HEK293 (cell line): ENCODE measurements around the gene CIC.

Experiments
- BCL11A ChIP-seq: fragments of 450-650 bp; formaldehyde crosslinking; IDR thresholded peaks from 2 replicates; pipeline ENCODE4 v1.5.1; 2016; ENCODE audit warnings: low read depth, missing biosample characterization, missing genetic modification characterization
- GFI1B ChIP-seq: fragments of 450-650 bp; formaldehyde crosslinking; IDR thresholded peaks from 2 replicates; pipeline ENCODE4 v1.5.1; 2016; ENCODE audit warnings: missing biosample characterization, missing genetic modification characterization
- GLI2 ChIP-seq: fragments of 450-650 bp; formaldehyde crosslinking; IDR thresholded peaks from 2 replicates; pipeline ENCODE4; 2017; ENCODE audit warnings: missing biosample characterization, missing genetic modification characterization, low read depth, borderline replicate concordance
- GLIS1 ChIP-seq: fragments of 450-650 bp; formaldehyde crosslinking; IDR thresholded peaks from 2 replicates; pipeline ENCODE4 v1.5.1; 2016; ENCODE audit warnings: missing biosample characterization, missing genetic modification characterization
- IKZF3 ChIP-seq: fragments of 450-650 bp; IDR thresholded peaks from 2 replicates; pipeline ENCODE4 v1.5.0; 2018; ENCODE audit warnings: missing biosample characterization, mild to moderate bottlenecking, missing genetic modification characterization, moderate library complexity
- KLF16 ChIP-seq: fragments of 450-650 bp; formaldehyde crosslinking; IDR thresholded peaks from 2 replicates; pipeline ENCODE4 v1.5.1; 2017; ENCODE audit warnings: missing biosample characterization, missing genetic modification characterization
- SALL2 ChIP-seq: fragments of 450-650 bp; formaldehyde crosslinking; IDR thresholded peaks from 2 replicates; pipeline ENCODE4 v1.5.0; 2017; ENCODE audit warnings: missing biosample characterization, mild to moderate bottlenecking, missing genetic modification characterization, borderline replicate concordance
- ZEB2 ChIP-seq: fragments of 450-650 bp; formaldehyde crosslinking; IDR thresholded peaks from 2 replicates; pipeline ENCODE4 v1.5.1; 2016; ENCODE audit warnings: missing biosample characterization, missing genetic modification characterization
- ZFP37 ChIP-seq: fragments of 450-650 bp; formaldehyde crosslinking; IDR thresholded peaks from 2 replicates; pipeline ENCODE4 v1.5.1; 2016; ENCODE audit warnings: missing biosample characterization, missing genetic modification characterization
- ZNF10 ChIP-seq: fragments of 450-650 bp; formaldehyde crosslinking; IDR thresholded peaks from 2 replicates; pipeline ENCODE4 v1.5.1; 2017; ENCODE audit warnings: missing biosample characterization, missing genetic modification characterization
- ZNF146 ChIP-seq: fragments of 450-650 bp; formaldehyde crosslinking; IDR thresholded peaks from 2 replicates; pipeline ENCODE4 v1.5.1; 2016; ENCODE audit warnings: missing biosample characterization, missing genetic modification characterization
- ZNF175 ChIP-seq: fragments of 450-650 bp; formaldehyde crosslinking; IDR thresholded peaks from 2 replicates; pipeline ENCODE4 v1.5.1; 2016; ENCODE audit warnings: missing biosample characterization, missing genetic modification characterization
- ZNF202 ChIP-seq: fragments of 450-650 bp; formaldehyde crosslinking; IDR thresholded peaks from 2 replicates; pipeline ENCODE4 v1.5.1; 2016; ENCODE audit warnings: missing biosample characterization, missing genetic modification characterization, borderline replicate concordance
- ZNF211 ChIP-seq: fragments of 450-650 bp; formaldehyde crosslinking; IDR thresholded peaks from 2 replicates; pipeline ENCODE4 v1.5.1; 2016; ENCODE audit warnings: low read depth, missing biosample characterization, missing genetic modification characterization
- ZNF221 ChIP-seq: fragments of 450-650 bp; formaldehyde crosslinking; IDR thresholded peaks from 2 replicates; pipeline ENCODE4 v1.5.1; 2017; ENCODE audit warnings: missing biosample characterization, missing genetic modification characterization, borderline replicate concordance
- ZNF335 ChIP-seq: fragments of 450-650 bp; formaldehyde crosslinking; conservative IDR thresholded peaks from 2 replicates; pipeline ENCODE4 v1.5.1; 2016; ENCODE audit warnings: missing biosample characterization, missing genetic modification characterization
- ZNF423 ChIP-seq: fragments of 450-650 bp; formaldehyde crosslinking; IDR thresholded peaks from 2 replicates; pipeline ENCODE4 v1.5.1; 2016; ENCODE audit warnings: missing biosample characterization, missing genetic modification characterization
- ZNF426 ChIP-seq: fragments of 450-650 bp; formaldehyde crosslinking; IDR thresholded peaks from 2 replicates; pipeline ENCODE4 v1.5.1; 2017; ENCODE audit warnings: missing biosample characterization, missing genetic modification characterization, mild to moderate bottlenecking, inconsistent platforms, moderate library complexity
- ZNF514 ChIP-seq: fragments of 450-650 bp; formaldehyde crosslinking; IDR thresholded peaks from 2 replicates; pipeline ENCODE4 v1.5.1; 2016; ENCODE audit warnings: missing biosample characterization, missing genetic modification characterization
- ZNF530 ChIP-seq: fragments of 450-650 bp; formaldehyde crosslinking; IDR thresholded peaks from 2 replicates; pipeline ENCODE4 v1.5.1; 2016; ENCODE audit warnings: low read depth, missing biosample characterization, missing genetic modification characterization
- ZNF600 ChIP-seq: fragments of 450-650 bp; formaldehyde crosslinking; IDR thresholded peaks from 2 replicates; pipeline ENCODE4 v1.5.1; 2016; ENCODE audit warnings: missing biosample characterization, missing genetic modification characterization
- ZNF624 ChIP-seq: fragments of 450-650 bp; formaldehyde crosslinking; IDR thresholded peaks from 2 replicates; pipeline ENCODE4 v1.5.1; 2017; ENCODE audit warnings: missing biosample characterization, missing genetic modification characterization
- ZNF658 ChIP-seq: fragments of 450-650 bp; formaldehyde crosslinking; IDR thresholded peaks from 2 replicates; pipeline ENCODE4; 2016; ENCODE audit warnings: missing biosample characterization, missing genetic modification characterization
- ZNF664 ChIP-seq: fragments of 450-650 bp; formaldehyde crosslinking; IDR thresholded peaks from 2 replicates; pipeline ENCODE4 v1.5.1; 2016; ENCODE audit warnings: missing biosample characterization, missing genetic modification characterization
- ZNF677 ChIP-seq: fragments of 450-650 bp; IDR thresholded peaks from 2 replicates; pipeline ENCODE4 v1.5.0; 2018; ENCODE audit warnings: missing biosample characterization, mild to moderate bottlenecking, missing genetic modification characterization, moderate library complexity
- ZNF777 ChIP-seq: fragments of 450-650 bp; formaldehyde crosslinking; IDR thresholded peaks from 2 replicates; pipeline ENCODE4 v1.5.1; 2017; ENCODE audit warnings: missing biosample characterization, missing genetic modification characterization, borderline replicate concordance
- ZNF785 ChIP-seq: fragments of 450-650 bp; formaldehyde crosslinking; IDR thresholded peaks from 2 replicates; pipeline ENCODE4 v1.5.1; 2016; ENCODE audit warnings: missing biosample characterization, missing genetic modification characterization
- ZSCAN16 ChIP-seq: fragments of 450-650 bp; formaldehyde crosslinking; IDR thresholded peaks from 2 replicates; pipeline ENCODE4 v1.5.1; 2016; ENCODE audit warnings: missing biosample characterization, missing genetic modification characterization
- ZXDB ChIP-seq: fragments of 450-650 bp; formaldehyde crosslinking; IDR thresholded peaks from 2 replicates; pipeline ENCODE4 v1.5.1; 2016; ENCODE audit warnings: missing biosample characterization, missing genetic modification characterization
- TF ChIP-seq, protein P1 (sequence below): fragments of 450-650 bp; formaldehyde crosslinking; IDR thresholded peaks from 2 replicates; pipeline ENCODE4; 2016; ENCODE audit warnings: missing biosample characterization, missing genetic modification characterization
- TF ChIP-seq, protein P2 (sequence below): fragments of 450-650 bp; formaldehyde crosslinking; IDR thresholded peaks from 2 replicates; pipeline ENCODE4 v1.5.1; 2016; ENCODE audit warnings: missing biosample characterization, missing genetic modification characterization
- TF ChIP-seq, protein P3 (sequence below): fragments of 450-650 bp; formaldehyde crosslinking; IDR thresholded peaks from 2 replicates; pipeline ENCODE4 v1.5.1; 2017; ENCODE audit warnings: missing biosample characterization, missing genetic modification characterization
- TF ChIP-seq, protein P4 (sequence below): fragments of 450-650 bp; formaldehyde crosslinking; IDR thresholded peaks from 2 replicates; pipeline ENCODE4 v1.5.1; 2016; ENCODE audit warnings: missing biosample characterization, missing genetic modification characterization, borderline replicate concordance
- TF ChIP-seq, protein P5 (sequence below): fragments of 450-650 bp; formaldehyde crosslinking; IDR thresholded peaks from 2 replicates; pipeline ENCODE4 v1.5.1; 2016; ENCODE audit warnings: missing biosample characterization, missing genetic modification characterization

The CIC gene

DNA sequence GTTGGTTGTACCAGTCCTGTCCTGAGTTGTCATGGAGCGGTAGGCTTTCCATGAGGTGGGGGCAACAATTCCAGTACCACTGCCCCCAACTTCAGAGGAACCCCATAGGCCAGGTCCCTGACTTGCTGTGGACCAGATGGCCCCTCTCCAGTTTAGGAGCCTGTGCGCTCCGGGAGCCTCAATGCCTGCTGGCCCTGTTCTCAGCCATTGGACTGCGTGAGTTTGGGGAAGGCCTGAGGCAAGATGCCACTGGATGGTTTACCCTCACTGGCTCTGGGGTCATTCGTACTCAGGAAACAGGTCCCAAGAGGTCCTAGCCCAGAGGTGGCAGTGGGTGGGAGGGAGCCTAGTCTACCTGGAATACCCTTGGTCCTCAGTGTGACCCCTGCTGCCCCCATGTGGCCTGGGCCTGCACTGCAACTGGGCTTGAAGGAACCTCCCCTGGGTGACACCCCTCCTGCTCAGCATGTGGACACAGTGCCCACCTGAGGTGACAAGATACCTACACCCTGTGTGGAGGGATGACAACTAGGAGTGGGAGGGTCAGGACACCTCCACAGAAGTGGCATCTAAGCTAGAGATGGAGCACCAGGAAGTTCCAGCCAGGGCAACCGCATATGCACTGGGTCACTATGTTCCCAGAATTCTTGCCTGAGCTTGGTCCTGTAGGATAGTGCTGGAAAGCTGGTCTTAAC, 26.9 kb downstream of the CIC start (continued):
- TF ChIP-seq, protein P1, sequence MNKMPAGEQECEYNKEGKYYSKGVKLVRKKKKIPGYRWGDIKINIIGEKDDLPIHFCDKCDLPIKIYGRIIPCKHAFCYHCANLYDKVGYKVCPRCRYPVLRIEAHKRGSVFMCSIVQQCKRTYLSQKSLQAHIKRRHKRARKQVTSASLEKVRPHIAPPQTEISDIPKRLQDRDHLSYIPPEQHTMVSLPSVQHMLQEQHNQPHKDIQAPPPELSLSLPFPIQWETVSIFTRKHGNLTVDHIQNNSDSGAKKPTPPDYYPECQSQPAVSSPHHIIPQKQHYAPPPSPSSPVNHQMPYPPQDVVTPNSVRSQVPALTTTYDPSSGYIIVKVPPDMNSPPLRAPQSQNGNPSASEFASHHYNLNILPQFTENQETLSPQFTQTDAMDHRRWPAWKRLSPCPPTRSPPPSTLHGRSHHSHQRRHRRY (tag by site-specific recombination) = no peak
- TF ChIP-seq GFI1B (tag by site-specific recombination) (no peak), ZNF658 (tag by site-specific recombination) (no peak), ZNF664 (tag by site-specific recombination) (no peak), GLIS1 (tag by site-specific recombination) (peak; percentile 58; the same call in 1 of the 2 replicates), ZXDB (tag by site-specific recombination) (0 out of 2 replicates have a peak, but pooled peaks have one; percentile 13), ZNF175 (tag by site-specific recombination) (no peak), ZNF221 (tag by site-specific recombination) (no peak), ZNF600 (tag by site-specific recombination) (peak; percentile 51), ZNF426 (no peak), SALL2 (tag by site-specific recombination) (no peak), ZNF777 (tag by site-specific recombination) (no peak), ZNF530 (tag by site-specific recombination) (no peak), ZEB2 (tag by site-specific recombination) (peak; percentile 85), IKZF3 (0 out of 2 replicates have a peak, but pooled peaks have one; percentile 6), ZFP37 (tag by site-specific recombination) (no peak), KLF16 (tag by site-specific recombination) (peak; percentile 55; the same call in 1 of the 2 replicates), ZNF514 (tag by site-specific recombination) (no peak), ZNF202 (tag by site-specific recombination) (no peak), ZNF211 (tag by site-specific recombination) (no peak), BCL11A (tag by site-specific recombination) (no peak), ZNF423 (tag by site-specific recombination) (no peak), ZNF677 (tag by site-specific recombination) (no peak), ZNF624 (tag by site-specific recombination) (no peak), ZSCAN16 (tag by site-specific recombination) (no peak), ZNF146 (tag by site-specific recombination) (no peak), ZNF335 (tag by site-specific recombination) (no peak), GLI2 (tag by site-specific recombination) (no peak), ZNF10 (tag by site-specific recombination) (no peak), ZNF785 (tag by site-specific recombination) (no peak)
- TF ChIP-seq, protein P2, sequence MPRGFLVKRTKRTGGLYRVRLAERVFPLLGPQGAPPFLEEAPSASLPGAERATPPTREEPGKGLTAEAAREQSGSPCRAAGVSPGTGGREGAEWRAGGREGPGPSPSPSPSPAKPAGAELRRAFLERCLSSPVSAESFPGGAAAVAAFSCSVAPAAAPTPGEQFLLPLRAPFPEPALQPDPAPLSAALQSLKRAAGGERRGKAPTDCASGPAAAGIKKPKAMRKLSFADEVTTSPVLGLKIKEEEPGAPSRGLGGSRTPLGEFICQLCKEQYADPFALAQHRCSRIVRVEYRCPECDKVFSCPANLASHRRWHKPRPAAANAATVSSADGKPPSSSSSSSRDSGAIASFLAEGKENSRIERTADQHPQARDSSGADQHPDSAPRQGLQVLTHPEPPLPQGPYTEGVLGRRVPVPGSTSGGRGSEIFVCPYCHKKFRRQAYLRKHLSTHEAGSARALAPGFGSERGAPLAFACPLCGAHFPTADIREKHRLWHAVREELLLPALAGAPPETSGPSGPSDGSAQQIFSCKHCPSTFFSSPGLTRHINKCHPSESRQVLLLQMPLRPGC (tag by site-specific recombination) = no peak; the same call in 1 of the 2 replicates
- TF ChIP-seq, protein P3, sequence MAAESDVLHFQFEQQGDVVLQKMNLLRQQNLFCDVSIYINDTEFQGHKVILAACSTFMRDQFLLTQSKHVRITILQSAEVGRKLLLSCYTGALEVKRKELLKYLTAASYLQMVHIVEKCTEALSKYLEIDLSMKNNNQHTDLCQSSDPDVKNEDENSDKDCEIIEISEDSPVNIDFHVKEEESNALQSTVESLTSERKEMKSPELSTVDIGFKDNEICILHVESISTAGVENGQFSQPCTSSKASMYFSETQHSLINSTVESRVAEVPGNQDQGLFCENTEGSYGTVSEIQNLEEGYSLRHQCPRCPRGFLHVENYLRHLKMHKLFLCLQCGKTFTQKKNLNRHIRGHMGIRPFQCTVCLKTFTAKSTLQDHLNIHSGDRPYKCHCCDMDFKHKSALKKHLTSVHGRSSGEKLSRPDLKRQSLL = no peak
- TF ChIP-seq, protein P4, sequence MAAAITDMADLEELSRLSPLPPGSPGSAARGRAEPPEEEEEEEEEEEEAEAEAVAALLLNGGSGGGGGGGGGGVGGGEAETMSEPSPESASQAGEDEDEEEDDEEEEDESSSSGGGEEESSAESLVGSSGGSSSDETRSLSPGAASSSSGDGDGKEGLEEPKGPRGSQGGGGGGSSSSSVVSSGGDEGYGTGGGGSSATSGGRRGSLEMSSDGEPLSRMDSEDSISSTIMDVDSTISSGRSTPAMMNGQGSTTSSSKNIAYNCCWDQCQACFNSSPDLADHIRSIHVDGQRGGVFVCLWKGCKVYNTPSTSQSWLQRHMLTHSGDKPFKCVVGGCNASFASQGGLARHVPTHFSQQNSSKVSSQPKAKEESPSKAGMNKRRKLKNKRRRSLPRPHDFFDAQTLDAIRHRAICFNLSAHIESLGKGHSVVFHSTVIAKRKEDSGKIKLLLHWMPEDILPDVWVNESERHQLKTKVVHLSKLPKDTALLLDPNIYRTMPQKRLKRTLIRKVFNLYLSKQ (tag by site-specific recombination) = no peak
- TF ChIP-seq, protein P5, sequence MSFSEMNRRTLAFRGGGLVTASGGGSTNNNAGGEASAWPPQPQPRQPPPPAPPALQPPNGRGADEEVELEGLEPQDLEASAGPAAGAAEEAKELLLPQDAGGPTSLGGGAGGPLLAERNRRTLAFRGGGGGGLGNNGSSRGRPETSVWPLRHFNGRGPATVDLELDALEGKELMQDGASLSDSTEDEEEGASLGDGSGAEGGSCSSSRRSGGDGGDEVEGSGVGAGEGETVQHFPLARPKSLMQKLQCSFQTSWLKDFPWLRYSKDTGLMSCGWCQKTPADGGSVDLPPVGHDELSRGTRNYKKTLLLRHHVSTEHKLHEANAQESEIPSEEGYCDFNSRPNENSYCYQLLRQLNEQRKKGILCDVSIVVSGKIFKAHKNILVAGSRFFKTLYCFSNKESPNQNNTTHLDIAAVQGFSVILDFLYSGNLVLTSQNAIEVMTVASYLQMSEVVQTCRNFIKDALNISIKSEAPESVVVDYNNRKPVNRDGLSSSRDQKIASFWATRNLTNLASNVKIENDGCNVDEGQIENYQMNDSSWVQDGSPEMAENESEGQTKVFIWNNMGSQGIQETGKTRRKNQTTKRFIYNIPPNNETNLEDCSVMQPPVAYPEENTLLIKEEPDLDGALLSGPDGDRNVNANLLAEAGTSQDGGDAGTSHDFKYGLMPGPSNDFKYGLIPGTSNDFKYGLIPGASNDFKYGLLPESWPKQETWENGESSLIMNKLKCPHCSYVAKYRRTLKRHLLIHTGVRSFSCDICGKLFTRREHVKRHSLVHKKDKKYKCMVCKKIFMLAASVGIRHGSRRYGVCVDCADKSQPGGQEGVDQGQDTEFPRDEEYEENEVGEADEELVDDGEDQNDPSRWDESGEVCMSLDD (tag by site-specific recombination) = peak; percentile 16; the same call in 1 of the 2 replicates
